AG04450 (cell line): Measurements from ENCODE around the gene ATP1B1. TPM values are rescaled to one million over a fixed set of nuclear protein-coding genes. Genes with fewer than 3 reads are reported as not detected.

ENCODE experiments used
- CTCF ChIA-PET: fragments of 300-600, 350-600 bp; formaldehyde crosslinking; extraction: SDS; loops from one replicate; lab custom pipeline; 2022; ENCODE audit warnings: antibody characterized with exemption, inconsistent platforms; lab: Charles Lee
- POLR2A ChIA-PET: fragments of 350-600 bp; formaldehyde crosslinking; extraction: SDS; loops from one replicate; lab custom pipeline; 2021; ENCODE audit warnings: antibody characterized with exemption, inconsistent platforms; lab: Yijun Ruan, JAX
- DNase-seq: peaks from one replicate; pipeline ENCODE4 v3.0.0-alpha.2; 2011; ENCODE audit warnings: low read depth, low spot score
- H3K27ac ChIP-seq: one replicate; pipeline ENCODE4 v1.5.1; 2012; ENCODE audit warnings: low read depth, low read length, control low read depth
- H3K27me3 ChIP-seq: one replicate; pipeline ENCODE4 v1.6.0; 2012; ENCODE audit warnings: low read length; ENCODE audit not compliant: control insufficient read depth, insufficient read depth
- H3K4me3 ChIP-seq: 2 replicates; pipeline ENCODE4 v1.5.1; 2011; ENCODE audit warnings: mild to moderate bottlenecking, low read depth, low read length, control low read depth
- H3K9me3 ChIP-seq: 2 replicates; pipeline ENCODE4 v1.5.1; 2012; ENCODE audit warnings: low read length; ENCODE audit not compliant: control insufficient read depth, insufficient read depth
- CTCF ChIP-seq: IDR thresholded peaks from 2 replicates; pipeline ENCODE4 v1.5.1; 2011; ENCODE audit warnings: low read depth, low read length, control low read depth, inconsistent platforms
- polyA plus RNA-seq: library from polyadenylated mRNA; depleted of rRNA; stranded (reverse); fragments of >200 nt; gene quantifications from 2 replicates; pipeline ENCODE4 v1.2.3, GENCODE V29; 2011

ATP1B1 gene
- polyA plus RNA-seq, 1 experiment: 25.0 TPM

- POLR2A ChIA-PET: interaction anchor here (0.6 to 3.3 kb wide), 2 partner anchors 11 to 266 kb away, joined by 3 to 15 read pairs; no protein-coding TSS in a partner anchor
- peak; percentile 27; the same call in 1 of the 2 replicates for TF ChIP-seq CTCF
- no peak for DNase-seq
- H3K4me3 ChIP-seq: peak overlapping the region; percentile 14
- H3K9me3 ChIP-seq: no peaks in the 10 kb centered on the region; the same call in 1 of the 2 replicates
- CTCF ChIA-PET: interaction anchor here (0.6 to 1.2 kb wide), 5 partner anchors 8 to 605 kb away, joined by 3 to 5 read pairs (median 3); no protein-coding TSS in a partner anchor
- peak overlapping the region; percentile 34 for H3K27ac ChIP-seq
- peaks cover 6% of the 10 kb centered on the region for H3K27me3 ChIP-seq
Observed at GRCh38 chr1:169108863-169109560, 2.5 kb downstream of the ATP1B1 start.

- peak; percentile 51 for DNase-seq
- ChIA-PET POLR2A (interaction anchor here (0.6 to 1.1 kb wide), 2 partner anchors 258 to 267 kb away, joined by 3 to 8 read pairs; partner anchors contain the start of genes BLZF1 and NME7), CTCF (interaction anchor here (0.6 to 2.9 kb wide), 5 partner anchors 9 to 605 kb away, joined by 3 to 14 read pairs (median 5); no protein-coding TSS in a partner anchor)
- no peak for TF ChIP-seq CTCF
- no peaks in the 10 kb centered on the region; the same call in 1 of the 2 replicates for H3K9me3 ChIP-seq
- peak overlapping the region; percentile 41 for H3K4me3 ChIP-seq
- H3K27ac ChIP-seq: peak overlapping the region; percentile 34
- H3K27me3 ChIP-seq: peaks cover 6% of the 10 kb centered on the region
Observed at GRCh38 chr1:169109561-169110134, 3.2 kb downstream of the ATP1B1 start.

- H3K4me3 ChIP-seq: peak overlapping the region; percentile 41
Observed at GRCh38 chr1:169110236-169110635, 3.7 kb downstream of the ATP1B1 start.

GRCh38 chr1:169110689-169111447 lies 4.4 kb downstream of the ATP1B1 start:
- no peak overlapping the region for H3K27ac ChIP-seq
- no peaks in the 10 kb centered on the region for H3K27me3 ChIP-seq
- no peak overlapping the region for H3K4me3 ChIP-seq
- no peak for DNase-seq
- POLR2A ChIA-PET: interaction anchor here (1.1 kb wide), 1 partner anchor 257 kb away, joined by 8 read pairs; the partner anchor contains the start of genes BLZF1 and NME7
- no peak for TF ChIP-seq CTCF
- H3K9me3 ChIP-seq: no peaks in the 10 kb centered on the region; the same call in 1 of the 2 replicates
- CTCF ChIA-PET: interaction anchor here (0.7 to 2.9 kb wide), 3 partner anchors 238 to 768 kb away, joined by 3 to 14 read pairs (median 4); no protein-coding TSS in a partner anchor

More at GRCh38 chr1:169110236-169110635, 3.7 kb downstream of the ATP1B1 start:
- no peak for TF ChIP-seq CTCF
- Histone ChIP-seq H3K27me3 (peaks cover 1% of the 10 kb centered on the region), H3K9me3 (no peaks in the 10 kb centered on the region; the same call in 1 of the 2 replicates), H3K27ac (no peak overlapping the region)
- DNase-seq: no peak
- ChIA-PET POLR2A (interaction anchor here (1.1 kb wide), 1 partner anchor 257 kb away, joined by 8 read pairs; the partner anchor contains the start of genes BLZF1 and NME7), CTCF (interaction anchor here (1.1 to 2.9 kb wide), 2 partner anchors 239 to 767 kb away, joined by 4 to 14 read pairs; no protein-coding TSS in a partner anchor)
